DMS114 treated with DMSO at 0.1 percent for 48 hours (cell line): ENCODE data around the gene TNNC2.
"Not testable (repeated sequence)": the region's sequence is repeated elsewhere in the genome, so short reads cannot be mapped to it uniquely, and the experiment has no call there.

ENCODE experiments used
- DNase-seq: peaks from one replicate; lab custom pipeline; 2025; ENCODE audit not compliant: unreplicated experiment; lab: John Stamatoyannopoulos, UW

TNNC2 gene

DNA sequence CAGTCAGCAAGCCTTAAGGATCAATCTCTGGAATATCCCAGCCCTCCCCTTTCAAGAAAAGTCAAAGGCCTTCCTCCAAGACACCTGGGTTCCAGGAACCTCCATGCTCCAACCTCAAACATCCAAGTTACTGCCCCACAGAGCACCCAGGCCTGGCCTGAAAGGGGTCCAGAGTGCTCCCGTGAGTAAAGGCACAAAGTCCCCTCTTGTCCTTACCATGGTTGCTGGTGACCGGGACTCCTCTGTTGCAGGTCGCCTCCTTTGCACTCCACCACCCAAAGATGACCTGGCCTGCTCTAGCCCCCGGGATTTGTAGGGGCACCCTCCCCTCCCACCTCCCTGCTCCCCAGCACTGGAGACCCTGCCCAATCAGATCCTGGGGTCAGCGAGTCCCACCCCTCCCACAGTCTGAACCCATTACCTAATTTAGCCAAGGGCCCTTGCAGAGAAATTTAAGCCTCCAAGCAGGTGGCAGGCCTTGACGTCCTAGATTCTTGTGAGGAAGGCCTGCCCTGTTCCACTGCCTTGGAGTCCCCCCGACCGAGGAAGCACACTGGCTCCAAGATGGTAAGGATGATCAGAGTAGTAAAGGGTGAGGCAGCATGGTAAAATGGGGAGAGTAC is at the start of gene TNNC2:
TNNC2 (minus strand) TSS at position 283 of the 623 bp plus-strand sequence; CDS start at position 219, 64 bp downstream.
- DNase-seq: no peak

DNA sequence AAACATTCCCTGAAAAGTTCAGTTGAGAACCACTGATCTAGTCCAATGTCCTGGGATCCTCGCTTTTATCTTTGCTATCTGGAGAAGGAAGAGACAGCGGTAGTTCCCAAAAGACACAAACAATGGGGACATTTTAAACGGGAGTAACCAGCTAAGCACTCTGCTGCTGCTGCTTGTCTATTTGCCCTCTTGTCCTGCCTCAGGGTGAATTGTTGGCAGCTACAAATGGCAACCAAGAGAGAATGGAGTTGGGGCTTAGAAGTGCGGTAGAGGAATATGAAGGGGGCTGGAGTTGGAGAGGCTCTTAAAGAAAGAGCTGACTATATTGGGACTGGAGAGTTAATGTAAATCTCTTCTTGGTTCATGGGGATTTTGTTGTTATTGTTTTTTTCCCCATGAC is 47.5 kb upstream of the TNNC2 start:
- no peak for DNase-seq

DNA sequence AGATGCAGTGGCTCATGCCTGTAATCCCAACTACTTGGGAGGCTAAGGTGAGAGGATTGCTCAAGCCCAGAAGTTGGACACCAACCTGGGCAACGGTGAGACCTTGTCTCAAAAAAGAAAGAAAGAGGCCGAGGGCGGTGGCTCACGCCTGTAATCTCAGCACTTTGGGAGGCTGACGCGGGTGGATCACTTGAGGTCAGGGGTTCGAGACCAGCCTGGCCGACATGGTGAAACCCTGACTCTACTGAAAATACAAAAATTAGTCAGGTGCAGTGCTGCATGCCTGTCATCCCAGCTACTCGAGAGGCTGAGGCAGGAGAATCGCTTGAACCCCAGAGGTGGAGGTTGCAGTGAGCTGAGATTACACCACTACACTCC is 47.0 kb upstream of the TNNC2 start:
- not testable (repeated sequence) for DNase-seq

DNA sequence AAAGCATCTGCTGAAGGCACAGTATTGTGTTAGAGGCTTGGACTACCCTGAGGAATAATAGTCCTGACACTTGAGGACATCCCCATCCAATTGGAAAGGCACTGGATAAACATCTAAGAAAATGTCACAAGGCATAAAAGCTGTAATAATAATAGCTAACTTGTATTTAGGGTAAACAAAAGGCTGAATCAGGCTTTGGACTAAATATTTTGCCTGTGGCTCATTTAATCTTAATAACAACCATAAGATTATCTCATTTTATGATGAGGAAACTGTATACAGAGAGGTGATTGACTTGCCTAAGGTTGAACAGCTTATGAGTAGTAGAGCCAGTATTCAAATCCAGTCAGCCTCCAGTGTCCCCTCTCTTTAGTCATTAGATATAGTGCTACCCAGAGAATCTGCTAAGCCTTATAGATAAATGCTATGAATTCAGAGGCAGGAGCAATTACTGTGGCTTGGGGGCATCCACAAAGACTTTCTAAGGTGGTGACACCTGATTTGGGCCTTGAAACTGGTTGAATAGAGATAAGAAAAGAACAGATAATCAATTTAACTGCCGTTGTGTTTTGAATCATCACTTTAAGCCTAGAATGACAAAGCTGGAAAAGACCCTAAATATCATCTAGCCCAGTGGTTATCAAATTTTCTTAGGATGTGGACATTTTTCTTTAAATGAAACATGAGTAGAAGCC is 46.4 kb upstream of the TNNC2 start:
- no peak for DNase-seq

DNA sequence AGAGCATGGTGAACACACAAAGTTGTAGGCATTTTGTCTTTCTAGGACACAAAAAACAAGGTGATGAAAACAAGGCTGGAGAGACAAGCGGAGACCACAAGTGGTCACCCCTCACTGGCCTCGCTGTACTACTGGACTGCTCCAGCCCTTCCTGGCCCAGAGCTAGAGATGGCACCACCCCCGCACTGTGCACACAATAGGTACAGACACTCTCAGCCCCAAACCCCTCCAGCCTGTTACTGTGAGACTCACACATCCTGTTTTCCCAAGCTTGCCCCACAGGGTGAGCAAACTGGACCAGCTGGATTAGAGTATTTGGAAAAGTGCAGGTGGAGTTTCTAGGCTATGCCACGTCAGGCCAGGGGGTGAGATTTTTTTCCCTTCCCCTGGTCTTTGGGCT is 45.5 kb upstream of the TNNC2 start:
- DNase-seq: no peak

DNA sequence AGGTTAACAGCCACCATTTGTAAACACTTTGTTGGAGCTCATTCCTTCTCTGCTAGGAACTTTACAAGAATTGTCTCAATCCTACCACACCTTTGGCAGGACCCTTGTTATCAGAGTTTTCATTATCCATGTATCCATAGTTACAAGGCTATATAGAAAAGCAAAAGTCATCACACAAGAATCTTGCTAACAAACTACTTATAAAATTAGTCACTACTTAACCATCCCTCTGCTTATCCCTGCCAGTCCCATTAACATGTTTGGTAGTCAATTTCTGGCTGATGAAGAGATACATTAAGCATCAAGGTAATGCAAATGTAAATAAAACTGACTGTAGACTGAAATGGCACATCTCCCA is 40.7 kb upstream of the TNNC2 start:
- DNase-seq: no peak

DNA sequence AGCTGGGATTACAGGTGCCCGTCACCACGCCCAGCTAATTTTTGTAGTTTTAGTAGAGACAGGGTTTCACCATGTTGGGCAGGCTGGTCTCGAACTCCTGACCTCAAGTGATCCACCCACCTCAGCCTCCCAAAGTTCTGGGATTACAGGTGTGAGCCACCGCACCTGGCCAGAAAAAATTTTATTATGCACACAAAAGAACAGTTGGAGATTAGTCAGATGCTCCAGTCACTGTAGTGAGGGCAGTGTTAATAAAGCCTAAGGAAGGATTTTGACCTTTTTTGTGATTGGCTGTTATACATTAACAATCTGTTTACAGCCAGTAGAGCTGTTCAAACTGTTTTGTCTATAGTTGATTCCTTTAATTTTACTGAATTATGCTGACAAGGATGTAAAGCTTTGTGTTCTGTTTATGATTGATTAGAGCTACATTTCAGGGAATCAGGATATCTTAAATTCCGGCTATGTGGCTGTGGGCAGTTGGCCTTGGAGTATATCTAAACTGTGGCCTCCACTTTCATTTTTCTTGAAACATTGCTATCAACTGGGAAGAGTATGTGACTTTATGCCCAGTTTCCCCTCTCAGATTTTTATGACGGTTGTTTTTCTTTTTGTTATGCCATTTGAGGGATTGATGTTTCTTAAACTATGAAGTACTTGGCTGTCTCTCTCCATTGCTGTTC is 40.2 kb upstream of the TNNC2 start:
- DNase-seq: no peak

DNA sequence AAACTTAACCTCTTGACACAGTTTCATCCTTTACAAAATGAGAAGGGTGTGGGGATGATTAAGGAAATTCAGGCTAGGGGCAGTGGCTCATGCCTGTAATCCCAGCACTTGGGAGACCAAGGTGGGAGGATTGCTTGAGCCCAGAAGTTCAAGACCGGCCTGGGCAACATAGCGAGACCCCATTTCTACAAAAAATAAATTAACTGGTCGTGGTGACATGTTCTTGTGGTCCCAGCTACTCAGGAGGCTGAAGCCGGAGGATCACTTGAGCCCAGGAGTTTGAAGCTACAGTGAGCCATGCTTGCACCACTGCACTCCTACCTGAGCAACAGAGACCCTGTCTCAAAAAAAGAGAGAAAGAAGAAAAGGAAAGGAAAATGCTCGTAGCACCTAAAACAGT is 39.3 kb upstream of the TNNC2 start:
- no peak for DNase-seq

DNA sequence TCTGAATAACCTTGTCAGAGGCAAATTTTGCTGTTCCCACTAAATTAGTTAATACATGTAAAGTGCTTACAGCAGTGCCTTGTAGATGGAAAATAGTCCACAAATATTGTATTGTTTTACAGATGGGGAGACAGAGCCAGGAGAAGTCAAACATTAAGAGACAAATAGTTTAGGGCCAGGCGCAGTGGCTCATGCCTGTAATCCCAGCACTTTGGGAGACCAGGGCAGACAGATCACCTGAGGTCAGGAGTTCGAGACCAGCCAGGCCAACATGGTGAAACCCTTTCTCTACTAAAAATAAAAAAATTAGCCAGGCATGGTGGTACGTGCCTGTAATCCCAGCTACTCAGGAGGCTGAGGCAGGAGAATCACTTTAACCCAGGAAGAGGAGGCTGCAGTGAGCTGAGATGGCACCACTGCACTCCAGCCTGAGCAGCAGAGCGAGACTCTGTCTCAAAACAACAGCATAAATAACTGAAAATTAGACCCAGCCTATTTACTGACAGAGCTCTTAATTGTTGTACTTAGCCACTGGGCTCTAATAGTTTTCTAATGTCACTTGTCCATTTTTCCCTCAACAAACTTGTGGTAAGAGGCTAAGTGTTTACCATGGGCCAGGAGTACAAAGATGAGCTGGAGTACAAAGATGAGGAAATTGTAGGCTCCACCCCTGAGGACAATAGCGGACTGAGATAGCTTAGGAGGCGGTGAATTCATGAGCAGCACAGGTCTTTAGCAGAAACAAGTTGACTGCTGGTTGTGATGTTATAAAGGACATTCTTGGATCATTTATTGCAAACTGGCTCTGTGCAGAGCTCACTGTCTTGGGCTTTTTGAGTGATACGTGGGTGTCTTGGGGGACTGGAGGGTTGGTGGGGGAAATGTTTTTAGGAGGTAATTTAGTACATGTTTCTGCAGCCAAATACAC is 36.7 kb upstream of the TNNC2 start:
- no peak for DNase-seq

DNA sequence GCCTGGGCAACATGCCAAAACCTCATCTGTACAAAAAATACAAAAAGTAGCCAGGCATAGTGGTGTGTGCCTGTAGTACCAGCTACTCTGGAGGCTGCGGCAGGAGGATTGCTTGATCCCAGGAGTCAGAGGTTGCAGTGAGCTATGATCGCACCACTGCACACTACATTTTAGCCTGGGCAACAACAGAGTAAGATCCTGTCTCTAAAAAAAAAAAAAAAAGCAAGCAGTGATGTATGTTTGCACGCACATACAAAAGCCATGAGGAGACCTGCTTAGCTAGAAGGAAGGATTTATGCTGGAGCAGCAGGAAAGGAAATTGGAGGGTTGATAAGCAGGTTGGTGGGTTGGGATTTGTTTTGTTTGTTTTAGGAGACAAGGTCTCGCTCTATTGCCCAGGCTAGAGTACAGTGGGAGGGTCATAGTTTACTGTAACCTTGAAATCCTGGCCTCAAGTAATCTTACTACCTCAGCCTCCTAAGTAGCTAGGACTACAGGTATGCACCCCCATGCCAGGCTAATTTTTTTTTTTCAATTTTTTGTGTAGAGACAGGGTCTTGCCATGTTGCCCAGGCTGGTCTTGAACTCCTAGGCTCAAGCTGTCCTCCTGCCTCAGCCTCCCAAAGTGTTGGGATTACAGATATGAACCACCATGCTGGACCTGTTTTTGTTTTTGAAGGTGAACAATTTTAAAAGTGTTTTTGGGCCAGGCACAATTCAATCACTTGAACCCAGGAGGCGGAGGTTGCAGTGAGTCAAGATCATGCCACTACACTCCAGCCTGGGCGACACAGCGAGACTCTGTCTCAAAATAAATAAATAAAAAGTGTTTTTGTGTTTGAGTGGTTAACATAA is 34.3 kb upstream of the TNNC2 start:
- no peak for DNase-seq

DNA sequence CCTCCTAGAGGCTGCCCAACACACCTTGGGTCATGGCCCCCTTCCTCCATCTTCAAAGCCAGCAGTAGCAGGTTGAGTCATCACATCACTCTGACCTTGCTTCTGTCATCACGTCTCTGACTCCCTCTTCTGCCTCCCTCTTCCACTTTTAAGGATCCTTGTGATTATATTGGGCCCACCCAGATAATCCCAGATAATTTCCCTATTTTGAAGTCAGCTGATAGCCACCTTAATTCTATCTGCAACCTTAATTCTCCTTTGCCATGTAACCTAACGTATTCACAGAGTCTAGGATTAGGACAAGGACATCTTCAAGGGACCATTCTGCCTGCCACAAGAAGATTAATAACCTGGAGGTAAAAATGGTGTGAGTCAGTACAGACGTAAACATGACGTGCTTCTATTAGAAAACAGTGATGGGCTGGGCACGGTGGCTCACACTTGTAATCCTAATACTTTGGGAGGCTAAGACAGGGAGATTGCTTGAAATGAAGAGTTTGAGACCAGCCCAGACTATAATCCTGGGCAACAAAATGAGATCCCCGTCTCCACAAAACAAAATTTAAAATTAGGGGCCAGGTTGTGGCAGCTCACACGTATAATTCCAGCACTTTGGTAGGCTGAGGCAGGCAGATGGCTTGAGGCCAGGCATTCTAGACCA is 33.6 kb upstream of the TNNC2 start:
- DNase-seq: no peak

DNA sequence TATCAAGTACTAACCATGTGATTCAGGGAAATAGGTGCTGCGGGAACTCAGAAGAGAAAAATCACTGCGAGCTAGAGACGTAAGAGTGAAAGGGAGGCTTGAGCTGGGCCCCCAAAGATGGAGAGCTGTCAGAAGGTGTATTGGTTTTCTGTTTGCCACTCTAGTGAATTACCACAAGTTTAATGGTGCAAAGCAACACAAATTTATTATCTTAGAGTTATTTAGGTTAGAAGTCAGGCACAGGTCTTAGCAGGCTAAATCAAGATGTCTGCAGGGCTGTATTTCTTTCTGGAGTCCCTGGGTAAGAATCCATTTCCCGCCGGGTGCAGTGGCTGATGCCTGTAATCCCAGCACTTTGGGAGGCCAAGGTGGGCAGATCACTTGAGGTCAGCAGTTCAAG is 32.8 kb upstream of the TNNC2 start:
- no peak for DNase-seq

DNA sequence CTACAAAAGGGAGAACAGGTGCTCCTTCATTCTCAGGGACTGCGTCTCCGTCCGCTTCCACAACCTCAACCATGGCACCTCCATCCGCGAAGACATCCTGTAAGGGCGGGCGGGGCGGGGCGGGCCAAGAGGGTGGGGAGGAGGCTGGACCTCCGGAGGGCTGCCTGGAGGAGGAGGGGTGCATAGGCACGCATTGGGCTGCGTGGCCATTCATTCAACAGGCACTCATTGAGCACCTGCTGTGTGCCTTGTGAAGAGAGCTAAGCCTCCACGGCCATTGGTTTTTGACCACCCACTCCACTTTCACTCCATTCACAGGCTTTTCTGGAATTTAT is 30.7 kb upstream of the TNNC2 start:
- DNase-seq: no peak

DNA sequence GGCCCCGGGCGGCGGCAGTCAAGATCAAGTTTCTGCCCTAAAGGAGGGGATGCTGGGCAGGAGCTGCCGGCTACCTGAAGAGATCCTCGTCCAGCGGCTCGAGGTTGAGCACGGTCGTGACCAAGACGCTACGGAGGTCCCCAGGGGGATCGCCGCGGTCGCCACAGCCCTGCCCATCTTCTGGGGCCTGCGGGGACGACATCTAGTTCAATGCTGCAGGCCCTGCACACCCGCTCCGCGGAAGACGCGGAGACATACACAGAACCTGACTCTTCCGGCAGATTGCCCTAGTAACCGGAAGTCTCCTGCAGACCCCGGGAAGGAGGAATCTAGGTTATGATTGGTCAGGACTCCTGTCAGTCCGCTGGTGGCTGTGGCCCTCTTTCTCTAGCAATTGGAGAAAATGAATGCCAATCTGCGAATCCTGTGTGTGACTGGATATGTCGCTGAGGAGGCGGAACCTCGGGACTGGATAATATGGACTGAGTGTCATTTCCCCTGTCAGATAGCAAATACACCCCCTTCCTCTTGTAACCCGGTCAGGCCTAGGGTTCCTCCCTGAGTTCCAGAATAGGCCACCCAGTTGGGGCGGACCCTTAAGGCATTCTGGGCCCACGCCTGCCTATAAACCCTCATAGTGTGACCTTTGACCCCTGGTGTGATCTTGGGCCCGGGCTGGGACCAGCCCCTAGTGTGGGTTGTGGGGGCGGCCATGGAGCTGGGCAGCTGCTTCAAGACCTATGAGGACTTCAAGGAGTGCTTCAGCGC is 30.2 kb upstream of the TNNC2 start, which contains the start of the genes ACOT8 and ZSWIM3:
ACOT8 (minus strand) TSS at position 279 of the 768 bp plus-strand sequence; CDS start at position 202, 77 bp downstream.
ZSWIM3 (plus strand) TSS at position 501 of the 768 bp plus-strand sequence; CDS start at position 713, 212 bp downstream.
- DNase-seq: peak; percentile 98

DNA sequence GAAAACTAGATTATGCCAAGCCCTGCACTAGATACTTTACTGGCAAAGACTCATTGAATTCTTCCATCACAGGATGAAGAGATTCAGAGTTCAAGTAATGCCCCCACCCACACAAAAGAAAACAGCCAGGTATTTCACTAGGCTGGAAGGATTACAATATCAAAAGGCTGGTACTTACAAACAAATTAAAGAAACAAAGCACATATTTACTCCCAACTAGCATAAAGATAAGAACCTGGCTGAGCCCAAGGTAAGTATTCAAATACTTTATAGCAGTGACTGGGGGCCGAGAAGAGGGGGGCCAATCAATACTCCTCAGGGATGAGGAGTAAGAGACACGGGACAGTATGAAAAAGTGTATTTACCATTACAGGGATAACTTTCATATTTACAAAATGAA is 26.4 kb upstream of the TNNC2 start:
- DNase-seq: no peak

DNA sequence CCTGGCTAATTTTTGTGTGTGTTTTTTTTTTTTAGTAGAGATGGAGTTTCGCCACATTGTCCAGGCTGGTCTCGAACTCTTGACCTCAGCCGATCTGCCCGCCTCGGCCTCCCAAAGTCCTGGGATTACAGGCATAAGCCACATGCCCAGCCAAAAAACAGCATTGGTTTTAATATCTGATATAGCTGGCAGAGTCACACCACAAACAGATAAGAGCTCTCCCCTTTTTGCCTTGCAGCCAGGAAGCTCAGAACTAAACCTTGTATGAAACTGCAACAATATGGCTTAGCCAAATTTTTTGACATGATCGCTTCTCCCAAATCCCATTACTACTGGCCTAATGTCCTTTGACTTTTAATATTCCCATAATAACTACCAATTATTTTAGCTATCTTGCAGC is 25.2 kb upstream of the TNNC2 start:
- no peak for DNase-seq

DNA sequence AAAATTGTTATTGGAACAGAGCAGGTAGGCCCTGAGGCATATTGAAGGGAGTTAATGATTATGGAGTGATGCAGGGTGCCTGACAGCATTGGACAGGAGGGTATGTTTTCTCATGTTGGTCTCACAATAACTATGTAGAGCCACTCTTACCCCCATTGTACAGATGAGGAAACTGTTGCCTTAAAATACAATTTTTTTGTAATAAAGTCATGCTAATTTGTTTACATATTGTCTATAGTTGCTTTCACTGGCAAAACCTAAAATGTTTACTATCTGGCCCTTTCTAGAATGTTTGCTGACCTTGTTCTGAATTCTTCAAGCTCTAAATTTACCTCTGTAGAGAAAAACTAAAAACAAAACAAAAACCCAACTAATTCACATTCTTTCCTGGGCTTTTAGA is 24.4 kb upstream of the TNNC2 start:
- DNase-seq: no peak

DNA sequence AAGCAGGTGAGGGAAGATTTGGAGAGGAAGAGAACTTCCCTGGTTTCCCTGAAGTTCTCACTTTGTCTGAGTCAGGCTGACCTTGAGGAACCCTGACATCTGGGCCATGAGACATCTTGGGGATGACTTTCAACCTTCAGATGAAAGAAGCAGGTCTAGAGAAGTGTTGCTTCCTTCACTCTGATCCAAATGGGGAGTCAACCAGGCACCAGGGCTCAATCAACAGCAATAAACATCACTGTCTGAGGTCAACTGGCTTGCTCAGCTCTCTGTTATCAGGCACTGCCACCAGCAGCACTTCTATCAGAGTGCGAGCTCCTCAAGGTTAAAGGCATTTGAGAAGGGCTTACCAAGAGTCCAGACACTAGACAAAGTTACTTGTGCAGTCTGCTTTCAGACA is 23.8 kb upstream of the TNNC2 start:
- DNase-seq: no peak

DNA sequence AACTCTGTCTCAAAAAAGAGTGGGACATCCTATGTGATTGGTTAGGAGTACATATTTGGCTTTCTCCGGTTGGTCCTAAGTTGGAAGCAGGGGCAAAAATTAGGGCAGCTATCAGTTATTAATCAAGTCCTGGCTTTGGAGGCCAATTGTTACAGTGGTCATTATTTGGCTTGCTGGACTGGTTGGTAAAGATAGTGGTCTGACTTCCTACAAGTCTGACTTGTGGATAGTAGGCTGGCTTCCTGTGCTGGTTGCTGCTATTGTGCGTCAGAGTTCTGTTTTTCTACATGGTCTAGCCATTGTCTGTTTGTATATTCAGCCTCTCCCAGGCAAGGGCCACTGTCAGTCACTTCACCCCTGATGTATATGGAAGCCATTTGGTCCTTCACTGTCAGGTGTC is 23.1 kb upstream of the TNNC2 start:
- no peak for DNase-seq
